ENCODE measurements around the gene MOB3B.
"Not testable (repeated sequence)": the region's sequence is repeated elsewhere in the genome, so short reads cannot be mapped to it uniquely, and the experiment has no call there.

DNA sequence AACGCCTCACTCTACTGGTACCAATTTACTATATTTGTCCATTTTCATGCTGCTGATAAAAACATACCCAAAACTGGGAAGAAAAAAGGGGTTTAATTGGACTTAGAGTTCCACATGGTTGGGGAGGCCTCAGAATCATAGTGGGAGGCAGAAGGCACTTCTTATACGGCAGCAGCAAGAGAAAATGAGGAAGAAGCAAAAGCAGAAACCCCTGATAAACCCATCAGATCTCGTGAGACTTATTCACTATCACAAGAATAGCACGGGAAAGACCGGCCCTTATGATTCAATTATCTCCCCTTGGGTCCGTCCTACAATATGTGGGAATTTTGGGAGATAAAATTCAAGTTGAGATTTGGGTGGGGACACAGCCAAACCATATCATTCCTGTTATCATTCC lies 63.1 kb downstream of the MOB3B start:
- TF ChIP-seq CTCF, POLR2A (IDR thresholded peaks at IDR 0.05): not testable (repeated sequence)
